PC-3 (cell line): ENCODE results near the gene SEMA4B. TPM values are rescaled to one million over a fixed set of nuclear protein-coding genes. Genes with fewer than 3 reads are reported as not detected.
A peak's percentile ranks its signal among the peaks of the same experiment; 100 is the strongest.

Source experiments
- ATAC-seq: fragments of 200-7000 bp; cut with Tn5 transposase; 2 replicates; pipeline ENCODE4 v1.9.1; 2020; ENCODE audit warnings: mild to moderate bottlenecking, moderate library complexity
- BruUV-seq: library from RNA; stranded (reverse); fragments of 400-500 nt; replicated peaks from 2 replicates; lab custom pipeline; 2021; lab: Mats Ljungman, UMichigan
- CTCF ChIA-PET: fragments of 300-600 bp; sonication (Branson Sonifier 250); formaldehyde crosslinking; loops from one replicate; lab custom pipeline; 2022; ENCODE audit warnings: antibody characterized with exemption; lab: Charles Lee
- POLR2A ChIA-PET: fragments of 300-600 bp; sonication (Branson Sonifier 250); formaldehyde crosslinking; loops from one replicate; lab custom pipeline; 2022; ENCODE audit warnings: antibody characterized with exemption; ENCODE audit not compliant: unreplicated experiment; lab: Charles Lee
- DNase-seq: peaks from one replicate; pipeline ENCODE4 v3.0.0-alpha.2; 2015
- H2AFZ ChIP-seq: fragments of 300-600 bp; sonication (generic); 2 replicates; pipeline ENCODE4 v1.6.0; 2016; ENCODE audit warnings: antibody characterized with exemption, low read length
- H3F3A ChIP-seq: fragments of 300-600 bp; sonication (generic); one replicate; pipeline ENCODE4 v1.6.0; 2017; ENCODE audit warnings: antibody characterized with exemption, low read length, control low read depth, mild to moderate bottlenecking; ENCODE audit not compliant: unreplicated experiment
- H3K27ac ChIP-seq: fragments of 300-600 bp; sonication (generic); 2 replicates; pipeline ENCODE4 v1.5.1; 2016; ENCODE audit warnings: mild to moderate bottlenecking, low read length
- H3K27me3 ChIP-seq: fragments of 300-600 bp; sonication (generic); 2 replicates; pipeline ENCODE4 v1.6.1; 2016; ENCODE audit warnings: low read length, mixed read lengths
- H3K36me3 ChIP-seq: fragments of 300-600 bp; sonication (generic); 2 replicates; pipeline ENCODE4 v1.6.1; 2016; ENCODE audit warnings: low read depth, mixed run types, low read length, mixed read lengths
- H3K4me1 ChIP-seq: fragments of 300-600 bp; sonication (generic); 2 replicates; pipeline ENCODE4 v1.5.1; 2016; ENCODE audit warnings: low read length; ENCODE audit not compliant: insufficient read depth
- H3K4me2 ChIP-seq: fragments of 300-600 bp; sonication (generic); 2 replicates; pipeline ENCODE4 v1.6.0; 2016; ENCODE audit warnings: low read length
- H3K4me3 ChIP-seq: fragments of 300-600 bp; sonication (generic); 2 replicates; pipeline ENCODE4 v1.5.1; 2016; ENCODE audit warnings: mild to moderate bottlenecking, low read length, mixed read lengths
- H3K79me2 ChIP-seq: fragments of 300-600 bp; sonication (generic); 2 replicates; pipeline ENCODE4 v1.6.1; 2017; ENCODE audit warnings: low read length, mixed read lengths
- H3K9ac ChIP-seq: fragments of 300-600 bp; sonication (generic); 2 replicates; pipeline ENCODE4 v1.6.0; 2016; ENCODE audit warnings: mild to moderate bottlenecking, low read length
- H3K9me2 ChIP-seq: fragments of 300-600 bp; sonication (generic); replicated peaks from 2 replicates; pipeline ENCODE4 v1.6.1; 2016; ENCODE audit warnings: mixed run types, low read length, mixed read lengths
- H3K9me3 ChIP-seq: fragments of 300-600 bp; sonication (generic); 2 replicates; pipeline ENCODE4 v1.6.1; 2016; ENCODE audit warnings: low read length, mixed read lengths
- H4K20me1 ChIP-seq: fragments of 300-600 bp; sonication (generic); 2 replicates; pipeline ENCODE4 v1.6.1; 2016; ENCODE audit warnings: low read length, mixed read lengths
- EZH2 ChIP-seq: fragments of 300-600 bp; sonication (generic); IDR thresholded peaks from one replicate; pipeline ENCODE4 v1.6.1; 2017; ENCODE audit warnings: antibody characterized with exemption, mild to moderate bottlenecking, low read length; ENCODE audit not compliant: unreplicated experiment
- EZH2phosphoT487 ChIP-seq: fragments of 300-600 bp; sonication (generic); IDR thresholded peaks from 2 replicates; pipeline ENCODE4 v1.6.1; 2018; ENCODE audit warnings: mild to moderate bottlenecking, antibody characterized with exemption, low read length, borderline replicate concordance
- intact Hi-C: fragments of 100-400 bp; cut with micrococcal nuclease; formaldehyde crosslinking; loops from 2 replicates; pipeline ENCODE4 v1.9.0; 2023
- total RNA-seq: library from RNA; depleted of rRNA; stranded (reverse); fragments of >200 nt; gene quantifications from 2 replicates; pipeline ENCODE4 v1.2.3, GENCODE V29; 2014
- TF ChIP-seq, protein P1 (sequence below): fragments of 300-600 bp; sonication (generic); conservative IDR thresholded peaks from 2 replicates; pipeline ENCODE4 v1.5.1; 2017; ENCODE audit warnings: antibody characterized with exemption, low read depth, mild to moderate bottlenecking, low read length

SEMA4B gene
- total RNA-seq, 1 experiment from 2014 or later = 114 TPM

DNA sequence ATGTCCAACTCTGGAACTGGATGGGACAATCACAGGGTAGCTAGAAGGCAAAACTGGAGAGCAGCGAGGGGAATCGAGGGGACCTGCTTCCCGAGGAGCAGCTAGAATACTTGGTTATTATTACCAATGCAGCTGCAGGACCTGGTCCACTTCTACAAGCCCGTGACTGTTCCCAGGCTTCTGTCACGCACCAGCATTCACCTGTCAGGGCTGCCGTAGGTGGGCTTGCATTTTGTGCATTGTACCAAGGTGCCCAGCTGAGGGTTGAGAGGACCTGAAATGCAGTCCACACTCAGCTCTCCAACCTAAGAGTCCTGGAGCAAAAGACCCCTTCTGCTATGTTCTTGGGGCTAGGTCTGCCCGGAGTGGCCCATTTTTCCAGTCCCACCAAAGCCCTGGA, 2.3 kb downstream of the SEMA4B start:
- Histone ChIP-seq H3K4me3 (peak overlapping the region; percentile 100), H3K9ac (peak overlapping the region; percentile 100), H3K36me3 (peaks cover 38% of the 10 kb centered on the region), H3K4me1 (peaks cover 39% of the 10 kb centered on the region), H3K27me3 (no peaks in the 10 kb centered on the region), H3K9me3 (no peaks in the 10 kb centered on the region), H4K20me1 (peaks cover 46% of the 10 kb centered on the region), H2AFZ (no peak overlapping the region), H3F3A (peaks cover 10% of the 10 kb centered on the region), H3K4me2 (peak overlapping the region; percentile 99), H3K79me2 (peaks cover 87% of the 10 kb centered on the region), H3K27ac (no peak overlapping the region; the same call in 1 of the 2 replicates), H3K9me2 (no peaks in the 10 kb centered on the region)
- TF ChIP-seq EZH2phosphoT487 = no peak
- no peak for TF ChIP-seq EZH2
- TF ChIP-seq, protein P1, sequence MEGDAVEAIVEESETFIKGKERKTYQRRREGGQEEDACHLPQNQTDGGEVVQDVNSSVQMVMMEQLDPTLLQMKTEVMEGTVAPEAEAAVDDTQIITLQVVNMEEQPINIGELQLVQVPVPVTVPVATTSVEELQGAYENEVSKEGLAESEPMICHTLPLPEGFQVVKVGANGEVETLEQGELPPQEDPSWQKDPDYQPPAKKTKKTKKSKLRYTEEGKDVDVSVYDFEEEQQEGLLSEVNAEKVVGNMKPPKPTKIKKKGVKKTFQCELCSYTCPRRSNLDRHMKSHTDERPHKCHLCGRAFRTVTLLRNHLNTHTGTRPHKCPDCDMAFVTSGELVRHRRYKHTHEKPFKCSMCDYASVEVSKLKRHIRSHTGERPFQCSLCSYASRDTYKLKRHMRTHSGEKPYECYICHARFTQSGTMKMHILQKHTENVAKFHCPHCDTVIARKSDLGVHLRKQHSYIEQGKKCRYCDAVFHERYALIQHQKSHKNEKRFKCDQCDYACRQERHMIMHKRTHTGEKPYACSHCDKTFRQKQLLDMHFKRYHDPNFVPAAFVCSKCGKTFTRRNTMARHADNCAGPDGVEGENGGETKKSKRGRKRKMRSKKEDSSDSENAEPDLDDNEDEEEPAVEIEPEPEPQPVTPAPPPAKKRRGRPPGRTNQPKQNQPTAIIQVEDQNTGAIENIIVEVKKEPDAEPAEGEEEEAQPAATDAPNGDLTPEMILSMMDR = no peak
- ChIA-PET CTCF (interaction anchor here (0.6 kb wide), 1 partner anchor 9 kb away, joined by 4 read pairs; no protein-coding TSS in a partner anchor), POLR2A (no interaction called here)
- ATAC-seq (no peak), DNase-seq (no peak)
- intact Hi-C loops = no loop called here
- no TSS peak for BruUV-seq

DNA sequence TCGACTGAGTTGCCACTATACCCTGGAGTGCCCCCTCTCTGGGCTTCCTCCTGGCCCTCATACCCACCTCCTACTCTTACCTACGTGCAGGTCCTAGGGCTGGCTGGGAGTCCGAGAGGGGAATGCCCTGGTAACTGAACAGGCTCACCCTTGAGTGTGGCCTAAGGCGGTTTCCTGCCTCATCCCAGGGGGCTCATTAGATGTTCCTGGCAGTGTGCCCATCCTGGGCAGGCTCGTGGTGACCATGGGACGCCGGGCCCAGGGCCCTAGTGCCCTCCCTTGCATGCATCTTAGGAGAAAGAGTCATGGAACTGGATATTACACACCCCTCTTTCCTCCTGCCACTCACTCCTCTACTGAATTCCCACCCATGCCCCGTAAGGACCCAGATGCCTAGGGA, 2.8 kb downstream of the SEMA4B start:
- peak overlapping the region; percentile 100; the same call in 1 of the 2 replicates for H3K9ac ChIP-seq
- no peaks in the 10 kb centered on the region for H3K27me3 ChIP-seq
- peaks cover 8% of the 10 kb centered on the region for H3F3A ChIP-seq
- H3K4me2 ChIP-seq = peak overlapping the region; percentile 99
- BruUV-seq = no TSS peak
- no peak for DNase-seq
- ChIA-PET POLR2A (no interaction called here), CTCF (interaction anchor here (0.6 kb wide), 1 partner anchor 8 kb away, joined by 4 read pairs; no protein-coding TSS in a partner anchor)
- H3K27ac ChIP-seq = no peak overlapping the region
- H2AFZ ChIP-seq = no peak overlapping the region
- no peaks in the 10 kb centered on the region for H3K9me2 ChIP-seq
- peaks cover 37% of the 10 kb centered on the region for H3K4me1 ChIP-seq
- H3K9me3 ChIP-seq = no peaks in the 10 kb centered on the region
- no peak for ATAC-seq
- TF ChIP-seq, protein P1 = no peak
- no peak for TF ChIP-seq EZH2
- TF ChIP-seq EZH2phosphoT487 = no peak
- intact Hi-C loops = no loop called here
- peaks cover 46% of the 10 kb centered on the region for H4K20me1 ChIP-seq
- peak overlapping the region; percentile 100 for H3K4me3 ChIP-seq
- H3K36me3 ChIP-seq = peaks cover 38% of the 10 kb centered on the region
- H3K79me2 ChIP-seq = peaks cover 91% of the 10 kb centered on the region

DNA sequence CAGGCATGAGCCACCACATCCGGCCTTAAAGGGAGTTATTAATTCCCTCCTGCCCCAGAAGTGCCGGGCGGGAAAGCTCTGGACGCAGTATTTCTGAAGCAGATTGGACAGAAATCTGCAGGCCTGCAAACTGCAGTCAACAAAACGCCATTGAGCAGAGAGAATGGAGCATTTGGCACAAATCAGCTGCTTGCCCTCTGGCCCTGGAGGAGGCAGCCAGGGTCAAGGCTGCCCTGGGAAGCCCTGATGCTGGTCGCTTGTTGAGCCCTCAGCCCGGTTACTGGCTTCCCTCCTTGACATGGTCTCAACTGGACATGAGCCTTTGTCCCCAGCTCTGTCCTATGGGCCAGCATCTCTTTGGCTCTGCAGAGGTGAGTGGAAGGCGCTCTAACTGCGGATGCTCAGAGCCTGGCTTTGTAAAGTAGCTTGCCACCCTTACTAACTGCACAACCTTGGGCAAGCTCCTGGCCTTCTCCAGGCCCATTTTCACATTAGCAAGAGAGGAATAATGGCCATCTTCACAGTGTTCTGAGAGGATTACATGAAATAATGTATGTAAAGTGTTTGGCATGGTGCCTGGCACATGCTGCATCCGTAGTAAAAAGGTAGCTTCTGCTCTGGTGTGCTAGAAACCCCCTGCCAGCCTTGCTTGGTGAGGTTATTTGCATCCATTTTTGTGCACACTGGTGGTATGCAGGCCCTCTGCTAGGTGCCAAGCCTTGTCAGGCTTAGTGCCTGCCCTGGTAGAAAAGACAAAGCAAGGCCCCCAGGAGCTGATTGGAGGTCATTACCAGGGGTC, 4.1 kb downstream of the SEMA4B start:
- POLR2A ChIA-PET = no interaction called here

More for the DNA sequence above, 4.1 kb downstream of the SEMA4B start:
- Histone ChIP-seq H3K4me1 (peaks cover 42% of the 10 kb centered on the region), H3K4me2 (peak overlapping the region; percentile 99), H3K79me2 (peaks cover 98% of the 10 kb centered on the region), H3K36me3 (peaks cover 46% of the 10 kb centered on the region), H3K9me3 (no peaks in the 10 kb centered on the region), H3K27me3 (no peaks in the 10 kb centered on the region), H2AFZ (no peak overlapping the region), H4K20me1 (peaks cover 46% of the 10 kb centered on the region), H3K9ac (no peak overlapping the region), H3F3A (peaks cover 3% of the 10 kb centered on the region), H3K27ac (no peak overlapping the region), H3K4me3 (no peak overlapping the region), H3K9me2 (no peaks in the 10 kb centered on the region)
- DNase-seq (no peak), ATAC-seq (no peak)
- intact Hi-C loops = no loop called here
- no TSS peak for BruUV-seq
- TF ChIP-seq EZH2phosphoT487 = no peak
- TF ChIP-seq EZH2 = no peak
- TF ChIP-seq, protein P1 = no peak
- CTCF ChIA-PET = no interaction called here
